ENCODE measurements around the gene CREM.

The CREM gene

GRCh38 chr10:35136263-35136815 is 9.7 kb downstream of the CREM start:
- peak; percentile 62 for DNase-seq

GRCh38 chr10:35140126-35140525 is 13.5 kb downstream of the CREM start:
- peak; percentile 16 for DNase-seq

- DNase-seq: no peak
Observed at GRCh38 chr10:35140727-35141126, 14.1 kb downstream of the CREM start.

- no peak for DNase-seq
Observed at GRCh38 chr10:35150308-35150707, 23.7 kb downstream of the CREM start.

GRCh38 chr10:35152992-35153391 is 26.3 kb downstream of the CREM start:
- DNase-seq: no peak

GRCh38 chr10:35153716-35154115 is 27.1 kb downstream of the CREM start:
- no peak for DNase-seq

GRCh38 chr10:35160743-35161142 is 34.1 kb downstream of the CREM start:
- no peak for DNase-seq

- no peak for DNase-seq
Observed at GRCh38 chr10:35161906-35162305, 35.3 kb downstream of the CREM start.

- peak; percentile 25 for DNase-seq
Observed at GRCh38 chr10:35165136-35165535, 38.5 kb downstream of the CREM start.

GRCh38 chr10:35165811-35166210 is 39.2 kb downstream of the CREM start:
- DNase-seq: no peak

- DNase-seq: no peak
Observed at GRCh38 chr10:35166607-35167006, 40.0 kb downstream of the CREM start.

- DNase-seq: no peak
Observed at GRCh38 chr10:35167342-35167741, 40.7 kb downstream of the CREM start.

GRCh38 chr10:35172146-35172545 is 45.5 kb downstream of the CREM start:
- DNase-seq: no peak

GRCh38 chr10:35172574-35172973 is 45.9 kb downstream of the CREM start:
- DNase-seq: no peak

- DNase-seq: no peak
Observed at GRCh38 chr10:35178331-35178730, 51.7 kb downstream of the CREM start.

GRCh38 chr10:35182631-35183510 is 56.2 kb downstream of the CREM start:
- no peak for DNase-seq

- DNase-seq: peak; percentile 22
Observed at GRCh38 chr10:35184527-35185171, 58.0 kb downstream of the CREM start.

- DNase-seq: no peak
Observed at GRCh38 chr10:35185260-35186034, 58.8 kb downstream of the CREM start.

GRCh38 chr10:35188954-35189353 is 62.3 kb downstream of the CREM start:
- no peak for DNase-seq

GRCh38 chr10:35191523-35191922 is 64.9 kb downstream of the CREM start:
- peak; percentile 79 for DNase-seq

- peak; percentile 14 for DNase-seq
Observed at GRCh38 chr10:35192645-35193249, 66.1 kb downstream of the CREM start.

GRCh38 chr10:35194471-35194870 is 67.8 kb downstream of the CREM start:
- DNase-seq: no peak

GRCh38 chr10:35194906-35195305 is 68.3 kb downstream of the CREM start:
- peak; percentile 78 for DNase-seq

Data from suppressor macrophage treated with lipopolysaccharide for 4 hours (primary cell).